RWPE2 (cell line): ENCODE data around the gene DNAH8.

ENCODE experiments used
- ATAC-seq: fragments of 200-7000 bp; cut with Tn5 transposase; 3 replicates; pipeline ENCODE4 v1.9.1; 2021; ENCODE audit warnings: low read depth
- DNase-seq: peaks from one replicate; pipeline ENCODE4 v3.0.0-alpha.2; 2020; ENCODE audit warnings: low spot score
- H3K27ac ChIP-seq: fragments of 450-650 bp; 2 replicates; pipeline ENCODE4 v1.5.1; 2017; ENCODE audit warnings: mild to moderate bottlenecking; ENCODE audit not compliant: poor library complexity, severe bottlenecking
- H3K27me3 ChIP-seq: fragments of 250-450 bp; sonication (Bioruptor Pico); 2 replicates; pipeline ENCODE4 v1.5.1; 2021; ENCODE audit warnings: mild to moderate bottlenecking, moderate library complexity; ENCODE audit not compliant: insufficient read depth, poor library complexity, severe bottlenecking
- H3K36me3 ChIP-seq: fragments of 250-450 bp; sonication (Bioruptor Pico); 2 replicates; pipeline ENCODE4 v1.5.1; 2020; ENCODE audit warnings: low read depth, mild to moderate bottlenecking, moderate library complexity
- H3K4me1 ChIP-seq: fragments of 250-450 bp; sonication (Bioruptor Pico); 2 replicates; pipeline ENCODE4 v1.5.1; 2021; ENCODE audit warnings: mild to moderate bottlenecking, moderate library complexity; ENCODE audit not compliant: insufficient read depth, poor library complexity, severe bottlenecking
- H3K4me3 ChIP-seq: fragments of 250-450 bp; sonication (Bioruptor Pico); 2 replicates; pipeline ENCODE4 v1.5.1; 2021; ENCODE audit warnings: mild to moderate bottlenecking, moderate library complexity; ENCODE audit not compliant: severe bottlenecking
- H3K9me3 ChIP-seq: fragments of 250-450 bp; sonication (Bioruptor Pico); 2 replicates; pipeline ENCODE4 v1.5.1; 2021; ENCODE audit warnings: mild to moderate bottlenecking, moderate library complexity; ENCODE audit not compliant: severe bottlenecking
- CTCF ChIP-seq: fragments of 450-650 bp; IDR thresholded peaks from one replicate; pipeline ENCODE4 v1.5.1; 2017; ENCODE audit warnings: mild to moderate bottlenecking, moderate library complexity; ENCODE audit not compliant: poor library complexity, severe bottlenecking

Gene DNAH8

GRCh38 chr6:38739532-38739931, 24.4 kb downstream of the DNAH8 start:
- Histone ChIP-seq H3K27me3 (no peaks in the 10 kb centered on the region), H3K4me3 (no peak overlapping the region), H3K27ac (no peak overlapping the region), H3K4me1 (no peaks in the 10 kb centered on the region), H3K36me3 (no peaks in the 10 kb centered on the region), H3K9me3 (no peaks in the 10 kb centered on the region)
- DNase-seq (no peak), ATAC-seq (no peak)
- TF ChIP-seq CTCF = peak; percentile 38

DNA sequence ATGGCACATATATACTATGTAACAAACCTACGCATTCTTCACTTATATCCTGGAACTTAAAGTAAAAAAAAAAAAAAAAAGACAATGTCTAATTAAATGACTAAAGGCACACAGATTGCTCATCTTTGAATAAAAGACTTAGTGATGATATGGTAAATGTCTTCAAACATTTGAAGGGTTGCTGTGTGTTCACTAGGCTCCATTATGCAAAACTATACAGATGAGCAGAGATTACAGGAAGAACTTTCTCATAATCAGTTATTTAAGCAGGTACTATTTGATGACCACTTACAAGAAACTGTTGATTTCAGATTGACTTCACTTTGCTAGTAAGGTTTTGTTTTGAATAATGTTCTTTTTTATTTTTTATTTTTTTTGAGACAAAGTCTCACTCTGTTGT, 34.4 kb downstream of the DNAH8 start:
- ATAC-seq (no peak), DNase-seq (no peak)
- Histone ChIP-seq H3K4me1 (no peaks in the 10 kb centered on the region), H3K9me3 (no peaks in the 10 kb centered on the region), H3K36me3 (no peaks in the 10 kb centered on the region), H3K27me3 (no peaks in the 10 kb centered on the region), H3K4me3 (no peak overlapping the region), H3K27ac (no peak overlapping the region)
- TF ChIP-seq CTCF = no peak

- H3K9me3 ChIP-seq = no peaks in the 10 kb centered on the region
- TF ChIP-seq CTCF = no peak
- H3K4me1 ChIP-seq = peaks cover 14% of the 10 kb centered on the region
- ATAC-seq = no peak
- no peaks in the 10 kb centered on the region for H3K27me3 ChIP-seq
- H3K27ac ChIP-seq = no peak overlapping the region
- no peak overlapping the region for H3K4me3 ChIP-seq
- H3K36me3 ChIP-seq = no peaks in the 10 kb centered on the region
- DNase-seq = no peak
These were observed 36.0 kb downstream of the DNAH8 start for GRCh38 chr6:38750968-38751615.

DNA sequence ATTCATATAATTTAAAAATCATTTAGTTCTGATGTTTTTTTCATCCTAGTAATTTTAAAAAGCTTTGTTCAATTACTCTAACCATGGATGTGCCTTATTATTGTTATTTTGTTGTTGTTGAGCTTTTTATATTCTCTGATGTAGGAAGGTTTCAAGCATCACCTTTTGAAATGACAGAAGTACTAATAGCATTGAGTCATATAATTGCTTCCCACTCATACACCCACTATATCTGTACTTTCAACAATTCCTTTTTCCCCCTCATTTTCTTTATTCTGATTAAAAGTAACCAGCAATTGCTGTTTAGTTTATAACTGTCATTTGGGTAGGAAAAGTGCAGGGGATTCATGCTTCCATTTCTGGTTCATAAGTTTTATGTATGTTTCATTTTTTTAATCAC, 38.6 kb downstream of the DNAH8 start:
- ATAC-seq = no peak
- H3K4me1 ChIP-seq = peaks cover 19% of the 10 kb centered on the region
- H3K36me3 ChIP-seq = no peaks in the 10 kb centered on the region
- H3K9me3 ChIP-seq = no peaks in the 10 kb centered on the region
- no peak overlapping the region for H3K27ac ChIP-seq
- DNase-seq = no peak
- no peak for TF ChIP-seq CTCF
- no peak overlapping the region for H3K4me3 ChIP-seq
- no peaks in the 10 kb centered on the region for H3K27me3 ChIP-seq

DNA sequence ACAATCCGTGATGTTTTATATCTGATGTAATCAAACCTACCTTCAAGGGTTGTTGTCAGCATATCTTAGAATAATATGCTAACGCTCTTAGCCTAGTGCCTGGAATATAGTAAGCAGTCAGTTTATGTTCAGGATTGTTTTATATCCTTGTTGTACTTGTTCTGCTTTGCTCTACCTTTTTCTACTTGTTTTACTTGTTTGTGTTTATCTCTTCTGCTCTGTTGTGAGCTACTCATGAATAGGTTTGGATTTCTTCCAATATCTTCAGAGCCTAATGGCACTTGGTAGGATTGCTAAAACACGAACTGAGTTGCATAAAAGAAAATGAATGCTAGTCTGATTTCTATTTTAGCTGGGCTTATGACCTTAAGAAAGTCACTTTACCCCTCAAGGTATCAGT, 40.1 kb downstream of the DNAH8 start:
- H3K27ac ChIP-seq = peak overlapping the region; percentile 64

More for the DNA sequence above, 40.1 kb downstream of the DNAH8 start:
- TF ChIP-seq CTCF = no peak
- H3K9me3 ChIP-seq = no peaks in the 10 kb centered on the region
- H3K36me3 ChIP-seq = no peaks in the 10 kb centered on the region
- no peaks in the 10 kb centered on the region for H3K27me3 ChIP-seq
- H3K4me3 ChIP-seq = no peak overlapping the region
- DNase-seq (no peak), ATAC-seq (peak; percentile 69)
- peaks cover 19% of the 10 kb centered on the region for H3K4me1 ChIP-seq
